ENCODE data around the gene MEF2A. TPM values are rescaled to one million over a fixed set of nuclear protein-coding genes. Genes with fewer than 3 reads are reported as not detected.

The MEF2A gene
- total RNA-seq, 1 donor from 2014 or later: 11.1 TPM

DNA sequence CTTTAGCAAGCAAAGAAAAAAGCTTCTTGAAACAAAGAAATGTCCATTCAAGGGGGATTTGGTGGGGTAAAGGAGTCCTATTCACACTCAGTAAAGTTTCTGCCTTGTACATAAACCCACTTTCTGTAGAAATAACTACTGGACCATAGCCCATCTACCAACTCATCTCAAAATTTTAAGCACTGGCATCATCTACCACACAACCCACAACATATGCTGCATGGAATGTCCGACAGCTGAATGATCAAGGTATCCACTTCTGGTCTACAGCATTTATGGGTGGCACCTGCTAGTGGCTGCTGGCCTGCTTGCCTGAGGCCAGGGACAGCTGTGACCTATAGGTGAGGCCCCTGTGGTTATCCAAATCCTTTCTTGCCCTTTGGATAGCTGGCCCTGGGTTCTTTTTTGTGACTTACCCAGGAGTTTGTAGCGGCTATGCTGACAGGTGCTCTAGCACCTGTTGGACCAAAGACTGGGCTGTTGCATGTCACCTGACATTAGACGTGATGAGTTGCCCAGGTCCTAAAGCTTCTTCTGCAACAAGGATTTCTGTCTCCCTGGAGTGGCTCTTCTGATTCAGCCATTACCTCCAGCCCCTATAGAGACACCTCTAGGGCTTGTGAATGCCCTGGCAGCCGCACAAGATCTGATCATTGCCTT, 19.2 kb upstream of the MEF2A start:
- DNase-seq (ENCODE audit: low read depth): no peak
- TF ChIP-seq, protein P1, sequence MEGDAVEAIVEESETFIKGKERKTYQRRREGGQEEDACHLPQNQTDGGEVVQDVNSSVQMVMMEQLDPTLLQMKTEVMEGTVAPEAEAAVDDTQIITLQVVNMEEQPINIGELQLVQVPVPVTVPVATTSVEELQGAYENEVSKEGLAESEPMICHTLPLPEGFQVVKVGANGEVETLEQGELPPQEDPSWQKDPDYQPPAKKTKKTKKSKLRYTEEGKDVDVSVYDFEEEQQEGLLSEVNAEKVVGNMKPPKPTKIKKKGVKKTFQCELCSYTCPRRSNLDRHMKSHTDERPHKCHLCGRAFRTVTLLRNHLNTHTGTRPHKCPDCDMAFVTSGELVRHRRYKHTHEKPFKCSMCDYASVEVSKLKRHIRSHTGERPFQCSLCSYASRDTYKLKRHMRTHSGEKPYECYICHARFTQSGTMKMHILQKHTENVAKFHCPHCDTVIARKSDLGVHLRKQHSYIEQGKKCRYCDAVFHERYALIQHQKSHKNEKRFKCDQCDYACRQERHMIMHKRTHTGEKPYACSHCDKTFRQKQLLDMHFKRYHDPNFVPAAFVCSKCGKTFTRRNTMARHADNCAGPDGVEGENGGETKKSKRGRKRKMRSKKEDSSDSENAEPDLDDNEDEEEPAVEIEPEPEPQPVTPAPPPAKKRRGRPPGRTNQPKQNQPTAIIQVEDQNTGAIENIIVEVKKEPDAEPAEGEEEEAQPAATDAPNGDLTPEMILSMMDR (IDR thresholded peaks at IDR 0.05; ENCODE audit: insufficient read depth, low read length, severe bottlenecking): no peak
- H3K36me3 ChIP-seq (ENCODE audit: control insufficient read depth, insufficient read depth, low read length): no peaks in the 10 kb centered on the region
- FAIRE-seq: no peak
- no peaks in the 10 kb centered on the region for H3K27me3 ChIP-seq (ENCODE audit: control insufficient read depth, insufficient read depth, low read length)
- H3K4me3 ChIP-seq (ENCODE audit: low read depth, low read length): no peak overlapping the region

DNA sequence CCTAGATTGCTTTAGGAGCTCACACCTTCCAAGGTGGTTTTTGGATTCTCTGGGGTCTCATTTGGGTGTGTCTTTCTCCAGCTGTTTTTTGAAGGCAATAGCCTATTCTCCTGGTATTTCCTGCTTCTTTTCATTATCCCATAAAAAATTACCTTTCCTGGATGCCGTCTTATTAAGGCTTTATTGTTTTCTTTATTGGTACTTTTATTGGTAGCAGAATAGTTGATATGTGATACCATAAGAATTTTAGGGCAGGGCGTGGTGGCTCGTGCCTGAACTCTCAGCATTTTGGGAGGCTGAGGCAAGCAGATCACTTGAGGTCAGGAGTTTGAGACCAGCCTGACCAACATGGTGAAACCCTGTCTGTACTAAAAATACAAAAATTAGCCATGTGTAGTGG, 18.3 kb upstream of the MEF2A start:
- DNase-seq (ENCODE audit: low read depth): no peak
- Histone ChIP-seq H3K4me3 (ENCODE audit: low read depth, low read length) (no peak overlapping the region), H3K27me3 (ENCODE audit: control insufficient read depth, insufficient read depth, low read length) (no peaks in the 10 kb centered on the region), H3K36me3 (ENCODE audit: control insufficient read depth, insufficient read depth, low read length) (no peaks in the 10 kb centered on the region)
- TF ChIP-seq, protein P1 (IDR thresholded peaks at IDR 0.05; ENCODE audit: insufficient read depth, low read length, severe bottlenecking): no peak
- FAIRE-seq: no peak

DNA sequence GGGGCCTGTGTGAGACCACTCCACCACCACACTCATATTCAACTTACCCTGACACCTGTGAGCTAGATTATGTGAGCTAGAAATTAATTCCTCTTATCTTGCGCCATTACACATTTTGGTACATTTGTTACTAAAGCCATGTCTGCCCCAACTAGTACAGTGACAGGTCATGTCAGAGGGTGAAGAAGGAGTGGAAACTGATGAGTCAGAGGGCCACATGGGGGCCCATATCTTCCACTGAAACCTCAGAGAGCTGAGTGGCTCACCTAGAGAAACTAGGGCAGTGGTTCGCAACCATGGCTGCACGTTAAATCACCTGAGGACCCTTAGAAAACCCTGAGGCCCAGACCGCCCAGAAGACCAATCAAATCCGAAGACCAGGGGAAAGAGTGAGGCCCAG, 15.7 kb upstream of the MEF2A start:
- DNase-seq (ENCODE audit: low read depth): no peak
- H3K4me3 ChIP-seq (ENCODE audit: low read depth, low read length): no peak overlapping the region
- no peaks in the 10 kb centered on the region for H3K27me3 ChIP-seq (ENCODE audit: control insufficient read depth, insufficient read depth, low read length)
- no peaks in the 10 kb centered on the region for H3K36me3 ChIP-seq (ENCODE audit: control insufficient read depth, insufficient read depth, low read length)
- no peak for FAIRE-seq
- TF ChIP-seq, protein P1 (IDR thresholded peaks at IDR 0.05; ENCODE audit: insufficient read depth, low read length, severe bottlenecking): no peak

DNA sequence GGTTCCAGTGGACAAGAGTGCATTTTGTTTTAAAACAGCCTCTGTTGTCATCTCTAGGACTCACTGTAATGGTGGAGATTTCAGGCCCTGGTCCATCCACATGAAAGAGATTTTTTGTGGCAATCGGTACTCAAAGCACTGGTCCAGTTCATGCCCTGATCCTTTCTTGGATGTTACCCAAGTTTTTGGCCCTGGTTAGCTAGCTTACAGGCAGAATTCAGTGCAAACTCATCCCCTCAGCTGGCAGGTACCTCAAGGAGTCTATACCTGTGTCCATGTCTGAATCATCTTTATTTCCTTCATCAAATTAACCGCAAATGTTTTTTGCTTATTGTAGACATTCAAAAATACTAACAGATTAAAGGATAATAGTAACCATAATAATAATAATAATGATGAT, 13.7 kb upstream of the MEF2A start:
- Histone ChIP-seq H3K36me3 (ENCODE audit: control insufficient read depth, insufficient read depth, low read length) (no peaks in the 10 kb centered on the region), H3K4me3 (ENCODE audit: low read depth, low read length) (no peak overlapping the region), H3K27me3 (ENCODE audit: control insufficient read depth, insufficient read depth, low read length) (no peaks in the 10 kb centered on the region)
- DNase-seq (ENCODE audit: low read depth) (no peak), FAIRE-seq (no peak)
- TF ChIP-seq, protein P1 (IDR thresholded peaks at IDR 0.05; ENCODE audit: insufficient read depth, low read length, severe bottlenecking): no peak

DNA sequence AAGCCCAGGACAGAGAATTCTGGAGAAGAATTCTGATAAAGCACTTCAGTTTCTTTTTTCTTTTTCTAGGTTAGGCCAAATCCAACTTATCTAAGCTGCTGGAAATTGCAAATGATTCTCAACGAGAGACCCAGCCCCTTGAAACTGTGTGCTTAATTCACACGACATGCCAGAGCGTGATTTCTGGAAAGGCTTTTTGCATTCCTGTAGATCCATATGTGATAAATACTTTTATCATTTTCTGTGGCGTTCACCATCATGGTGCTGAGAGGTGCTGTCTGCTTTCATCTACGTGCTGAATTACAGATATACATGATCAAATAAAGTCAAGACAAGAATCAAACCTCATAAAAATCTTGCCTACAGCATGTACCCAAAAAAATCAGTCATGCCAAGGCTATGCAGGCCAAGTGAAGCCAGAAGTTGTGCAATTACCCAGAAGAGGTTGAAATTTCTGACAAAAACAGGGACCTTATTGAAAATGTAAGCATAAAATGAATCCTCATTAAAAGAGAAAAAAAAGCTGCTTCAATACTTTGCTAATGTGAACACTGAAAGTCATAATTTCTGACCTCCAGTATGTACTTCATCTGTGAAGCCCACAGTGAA, 10.8 kb upstream of the MEF2A start:
- Histone ChIP-seq H3K4me3 (ENCODE audit: low read depth, low read length) (no peak overlapping the region), H3K36me3 (ENCODE audit: control insufficient read depth, insufficient read depth, low read length) (no peaks in the 10 kb centered on the region), H3K27me3 (ENCODE audit: control insufficient read depth, insufficient read depth, low read length) (no peaks in the 10 kb centered on the region)
- TF ChIP-seq, protein P1 (IDR thresholded peaks at IDR 0.05; ENCODE audit: insufficient read depth, low read length, severe bottlenecking): no peak
- FAIRE-seq (no peak), DNase-seq (ENCODE audit: low read depth) (no peak)

DNA sequence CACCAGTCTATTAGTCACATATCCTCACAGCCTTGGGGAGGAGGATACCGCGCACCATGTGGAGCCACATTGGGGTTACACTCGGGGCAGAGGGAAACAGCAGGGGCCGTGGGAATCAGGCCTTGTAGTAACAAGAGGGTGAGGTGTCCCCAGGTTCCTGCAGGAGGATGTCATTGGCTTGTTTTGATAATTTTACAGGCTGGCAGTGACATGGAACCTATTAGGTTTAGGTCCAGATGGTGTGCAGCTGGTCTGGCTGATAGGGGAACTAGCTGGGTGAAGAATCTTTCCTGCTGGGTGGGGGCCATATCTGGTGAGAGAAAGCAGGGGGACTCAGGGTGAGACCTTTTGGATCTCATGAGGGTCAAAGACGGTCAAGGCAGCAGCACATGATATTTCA, 9.8 kb upstream of the MEF2A start:
- Histone ChIP-seq H3K4me3 (ENCODE audit: low read depth, low read length) (no peak overlapping the region), H3K27me3 (ENCODE audit: control insufficient read depth, insufficient read depth, low read length) (no peaks in the 10 kb centered on the region), H3K36me3 (ENCODE audit: control insufficient read depth, insufficient read depth, low read length) (no peaks in the 10 kb centered on the region)
- DNase-seq (ENCODE audit: low read depth): no peak
- TF ChIP-seq, protein P1 (IDR thresholded peaks at IDR 0.05; ENCODE audit: insufficient read depth, low read length, severe bottlenecking): no peak
- no peak for FAIRE-seq
